Transverse colon (tissue), 4 donors: ENCODE results near the gene SYT2. TPM values are rescaled to one million over a fixed set of nuclear protein-coding genes. Genes with fewer than 3 reads are reported as not detected.
"Not testable (repeated sequence)": the region's sequence is repeated elsewhere in the genome, so short reads cannot be mapped to it uniquely, and the experiment has no call there.

Source experiments
- DNase-seq: peaks from one replicate; pipeline ENCODE4 v3.0.0-alpha.2; 2019
- H3K27ac ChIP-seq, 4 donors: fragments of 200-600 bp; sonication (generic); 2 replicates each; pipeline ENCODE4 v1.5.1; 2016 to 2018; ENCODE audit warnings: inconsistent platforms in 4 of 4
- H3K27me3 ChIP-seq: fragments of 200-600 bp; sonication (generic); 2 replicates; pipeline ENCODE4 v1.5.1; 2017; ENCODE audit warnings: inconsistent platforms
- H3K36me3 ChIP-seq, 4 donors: fragments of 200-600 bp; sonication (generic); 2 replicates each; pipeline ENCODE4 v1.5.1; 2017 to 2019; ENCODE audit warnings: inconsistent platforms in 4 of 4
- H3K4me1 ChIP-seq, 4 donors: fragments of 200-600 bp; sonication (generic); 2 replicates each; pipeline ENCODE4 v1.5.1; 2017 to 2020; ENCODE audit warnings: inconsistent platforms in 4 of 4
- H3K4me3 ChIP-seq, 4 donors: fragments of 200-600 bp; sonication (generic); 1 replicate in 1 of 4; 2 replicates in 3 of 4; pipeline versions ENCODE4 v1.5.1 to v1.6.1; 2017 to 2019; ENCODE audit warnings: inconsistent platforms in 4 of 4
- H3K9me3 ChIP-seq, 2 donors: fragments of 200-600 bp; sonication (generic); 2 replicates each; pipeline ENCODE4 v1.5.1; 2017 to 2019; ENCODE audit warnings: inconsistent platforms in 2 of 2
- EP300 ChIP-seq: sonication (generic); formaldehyde crosslinking; IDR thresholded peaks from one replicate; pipeline ENCODE4 v1.6.1; 2017; ENCODE audit warnings: antibody characterized with exemption, low read depth
- POLR2A ChIP-seq: fragments of 450-650 bp; IDR thresholded peaks from one replicate; pipeline ENCODE4 v1.6.1; 2016; ENCODE audit warnings: antibody characterized with exemption, mild to moderate bottlenecking, moderate library complexity
- POLR2AphosphoS5 ChIP-seq, 3 donors: sonication (generic); formaldehyde crosslinking; IDR thresholded peaks; one replicate each; pipeline ENCODE4 v1.6.1; 2016; ENCODE audit warnings: antibody characterized with exemption in 3 of 3
- WGBS, 2 donors: methylation state at CpG; one replicate each; pipeline ENCODE4 v1.1.5; 2018; ENCODE audit warnings: low coverage in 1 of 2; 5-methylcytosine and 5-hydroxymethylcytosine counted together
- in situ Hi-C, 4 donors: fragments of 200-750 bp; cut with MboI; loops; one replicate each; pipeline versions ENCODE4 v1.15.0 to v1.15.1; 2017; ENCODE audit warnings: low sequenced_read_pairs in 3 of 4, low pct_ligation_motif_present in 1 of 4, low pct_unique_long_range_greater_than_20kb in 1 of 4
- intact Hi-C: fragments of 100-400 bp; cut with DNase I; formaldehyde crosslinking; loops from one replicate; pipeline ENCODE4 v1.15.1; 2023; ENCODE audit warnings: low total_unique reads
- total RNA-seq, 4 donors: library from RNA; depleted of rRNA; stranded (reverse); fragments of >200 nt; gene quantifications; one replicate each; pipeline ENCODE4 v1.1.0, GENCODE V29; 2016
- TF ChIP-seq, protein P1 (sequence below), 5 experiments: fragments of 200-600 bp in 3 of 5; fragments of 450-650 bp in 2 of 5; sonication (generic) in 3 of 5; IDR thresholded peaks; 1 replicate in 2 of 5; 2 replicates in 3 of 5; pipeline ENCODE4 v1.5.1; 2016 to 2017; ENCODE audit warnings: antibody characterized with exemption in 5 of 5, inconsistent platforms in 3 of 5, mild to moderate bottlenecking in 2 of 5, moderate library complexity in 1 of 5

Gene SYT2
- total RNA-seq, 4 donors from 2014 or later, result 0.16 to 0.40 TPM; not detected in 2

- TF ChIP-seq POLR2A (no peak), EP300 (no peak), POLR2AphosphoS5 (IDR thresholded peaks at IDR 0.05) (no peak)
- TF ChIP-seq, protein P1, sequence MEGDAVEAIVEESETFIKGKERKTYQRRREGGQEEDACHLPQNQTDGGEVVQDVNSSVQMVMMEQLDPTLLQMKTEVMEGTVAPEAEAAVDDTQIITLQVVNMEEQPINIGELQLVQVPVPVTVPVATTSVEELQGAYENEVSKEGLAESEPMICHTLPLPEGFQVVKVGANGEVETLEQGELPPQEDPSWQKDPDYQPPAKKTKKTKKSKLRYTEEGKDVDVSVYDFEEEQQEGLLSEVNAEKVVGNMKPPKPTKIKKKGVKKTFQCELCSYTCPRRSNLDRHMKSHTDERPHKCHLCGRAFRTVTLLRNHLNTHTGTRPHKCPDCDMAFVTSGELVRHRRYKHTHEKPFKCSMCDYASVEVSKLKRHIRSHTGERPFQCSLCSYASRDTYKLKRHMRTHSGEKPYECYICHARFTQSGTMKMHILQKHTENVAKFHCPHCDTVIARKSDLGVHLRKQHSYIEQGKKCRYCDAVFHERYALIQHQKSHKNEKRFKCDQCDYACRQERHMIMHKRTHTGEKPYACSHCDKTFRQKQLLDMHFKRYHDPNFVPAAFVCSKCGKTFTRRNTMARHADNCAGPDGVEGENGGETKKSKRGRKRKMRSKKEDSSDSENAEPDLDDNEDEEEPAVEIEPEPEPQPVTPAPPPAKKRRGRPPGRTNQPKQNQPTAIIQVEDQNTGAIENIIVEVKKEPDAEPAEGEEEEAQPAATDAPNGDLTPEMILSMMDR (IDR thresholded peaks at IDR 0.05), result no peak
- H3K27me3 ChIP-seq, result peaks cover 15% of the 10 kb centered on the region
- intact Hi-C loops, result no loop called here
- no peak overlapping the region for H3K4me3 ChIP-seq
- peaks cover 0 to 7% (median 5%) of the 10 kb centered on the region in 4 donors for H3K4me1 ChIP-seq
- DNase-seq, result no peak
- no peaks in the 10 kb centered on the region for H3K36me3 ChIP-seq
- WGBS, 2 donors, result 79 to 90% methylated on average over 4 to 7 of the region's 7 CpGs
- no peaks in the 10 kb centered on the region for H3K9me3 ChIP-seq
- no peak overlapping the region for H3K27ac ChIP-seq
- in situ Hi-C loops, result no loop called here
Observed at GRCh38 chr1:202628646-202629215, 81.5 kb downstream of the SYT2 start.

DNA sequence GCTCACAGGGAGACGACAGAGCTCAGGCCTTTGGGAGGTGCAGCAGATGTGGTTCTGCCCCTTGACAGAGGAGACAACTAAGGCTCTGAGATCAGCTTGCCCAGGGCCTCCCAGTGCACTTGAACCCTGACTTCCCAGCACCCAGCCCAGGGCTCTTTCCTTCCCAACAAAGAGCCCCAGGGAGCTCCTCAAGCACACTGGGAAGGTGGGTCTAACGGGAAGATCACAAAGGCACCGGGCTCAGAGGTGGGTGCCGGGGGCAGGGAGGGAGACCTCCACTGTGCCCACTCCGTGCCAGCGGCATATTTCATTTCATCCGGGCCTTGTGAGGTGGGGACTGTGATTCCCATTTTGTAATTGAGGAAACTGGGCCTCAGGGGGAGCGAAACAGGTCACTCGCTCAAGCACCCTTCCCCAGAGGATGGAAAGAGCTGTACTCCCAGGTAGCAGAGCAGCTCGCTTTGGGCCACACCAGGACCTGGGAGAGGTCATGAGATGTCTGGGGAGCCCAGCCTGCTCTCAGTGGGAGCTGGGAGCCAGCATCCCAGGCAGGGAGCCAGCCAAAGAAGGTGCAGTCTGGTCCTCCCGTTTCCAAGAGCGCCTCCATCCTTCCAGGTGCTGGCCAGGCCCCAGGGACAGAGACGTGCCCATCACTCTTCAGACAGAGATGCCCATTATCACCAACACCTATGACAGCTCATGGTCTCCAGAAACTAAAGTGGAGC, 82.3 kb downstream of the SYT2 start:
- WGBS, 2 donors, result 85% methylated on average over 13 of the region's 13 CpGs; no CpG with 5 or more reads in 1 of the 2 donors
- Histone ChIP-seq H3K9me3 (no peaks in the 10 kb centered on the region), H3K36me3 (no peaks in the 10 kb centered on the region), H3K27ac (no peak overlapping the region), H3K4me3 (no peak overlapping the region), H3K4me1 (peaks cover 5 to 12% (median 5%) of the 10 kb centered on the region in 4 donors), H3K27me3 (peaks cover 15% of the 10 kb centered on the region)
- in situ Hi-C loops, result no loop called here
- no peak for DNase-seq
- intact Hi-C loops, result no loop called here
- TF ChIP-seq, protein P1 (IDR thresholded peaks at IDR 0.05), result no peak
- TF ChIP-seq EP300 (no peak), POLR2AphosphoS5 (IDR thresholded peaks at IDR 0.05) (no peak), POLR2A (no peak)

DNA sequence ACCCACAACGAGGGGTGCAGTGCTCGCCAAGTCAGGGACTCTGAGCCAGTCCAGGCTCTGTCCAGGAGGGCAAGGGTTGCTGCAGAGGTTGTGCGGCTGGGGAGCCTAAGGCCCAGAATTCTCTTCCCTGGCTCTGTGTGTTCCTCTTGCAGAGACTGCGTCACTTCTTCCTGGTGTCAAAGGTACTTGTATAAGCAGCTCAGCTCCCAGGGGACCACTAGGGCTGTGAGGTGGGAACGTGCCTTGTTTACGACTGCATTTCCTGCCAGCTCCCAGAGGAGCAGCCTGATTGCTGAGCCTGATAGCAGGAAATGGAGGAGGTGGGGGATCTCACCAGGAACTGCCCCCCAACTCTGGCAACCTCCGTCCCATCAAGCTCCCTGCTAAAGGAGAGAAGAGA, 83.2 kb downstream of the SYT2 start:
- WGBS, 2 donors, result 68% methylated on average over 7 of the region's 7 CpGs; no CpG with 5 or more reads in 1 of the 2 donors
- H3K27ac ChIP-seq, DNase-seq: not testable (repeated sequence)

GRCh38 chr1:202625416-202626360, 84.6 kb downstream of the SYT2 start:
- peaks cover 3% of the 10 kb centered on the region for H3K27me3 ChIP-seq
- DNase-seq, result peak; percentile 77
- H3K36me3 ChIP-seq, result no peaks in the 10 kb centered on the region
- WGBS, 2 donors, result 33 to 65% methylated on average over 6 to 28 of the region's 28 CpGs
- H3K4me1 ChIP-seq, result peaks cover 5 to 15% (median 7%) of the 10 kb centered on the region in 4 donors
- no peak for TF ChIP-seq EP300
- TF ChIP-seq, protein P1 (IDR thresholded peaks at IDR 0.05), result peak; percentile 63 to 71 (median 66)
- TF ChIP-seq POLR2AphosphoS5 (IDR thresholded peaks at IDR 0.05), result no peak
- no peak for TF ChIP-seq POLR2A
- in situ Hi-C loops (no loop called here), intact Hi-C loops (no loop called here)
- no peak overlapping the region for H3K4me3 ChIP-seq
- no peak overlapping the region for H3K27ac ChIP-seq
- H3K9me3 ChIP-seq, result no peaks in the 10 kb centered on the region

More for the DNA sequence above, 83.2 kb downstream of the SYT2 start:
- H3K9me3 ChIP-seq, in situ Hi-C loops, intact Hi-C loops, H3K4me3 ChIP-seq, H3K36me3 ChIP-seq: not testable (repeated sequence)
- H3K4me1 ChIP-seq, result peaks cover 5 to 15% (median 7%) of the 10 kb centered on the region in 4 donors
- H3K27me3 ChIP-seq, result peaks cover 13% of the 10 kb centered on the region
